HG02970 (cell line): Measurements from ENCODE around the gene HGFAC.

Experiments
- ATAC-seq: cut with Tn5 transposase; IDR thresholded peaks from one replicate; pipeline ENCODE4 v1.9.1; 2021; ENCODE audit warnings: mild to moderate bottlenecking, moderate library complexity, moderate number of reproducible peaks; ENCODE audit not compliant: unreplicated experiment, low FRiP score

HGFAC gene

DNA sequence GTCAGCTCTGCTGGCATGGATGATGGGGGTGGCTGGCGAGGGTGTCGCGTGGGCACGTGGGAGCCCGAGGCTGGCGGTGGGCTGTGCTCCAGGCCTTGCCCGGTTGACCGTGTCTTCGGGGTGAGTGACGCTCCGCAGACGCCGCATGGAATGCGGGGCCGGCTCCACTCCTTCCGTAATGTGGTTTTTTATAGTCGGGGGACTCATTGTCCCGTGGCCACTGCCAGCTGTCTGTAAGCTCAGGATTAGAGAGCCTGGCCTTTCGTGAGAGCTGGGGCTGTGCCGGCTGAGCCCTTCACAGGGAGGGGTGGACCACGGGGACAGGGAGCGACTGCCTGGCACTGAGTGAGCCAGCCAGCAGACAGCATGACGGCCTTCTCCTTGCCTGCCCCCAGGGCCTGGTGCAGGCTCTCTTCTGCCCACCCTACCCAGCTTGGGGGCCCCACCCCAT lies 41.7 kb downstream of the HGFAC start:
- no peak for ATAC-seq

- no peak for ATAC-seq
Measured at GRCh38 chr4:3484057-3484973, 42.5 kb downstream of the HGFAC start.

- ATAC-seq = no peak
Measured at GRCh38 chr4:3485011-3485791, 43.4 kb downstream of the HGFAC start.

DNA sequence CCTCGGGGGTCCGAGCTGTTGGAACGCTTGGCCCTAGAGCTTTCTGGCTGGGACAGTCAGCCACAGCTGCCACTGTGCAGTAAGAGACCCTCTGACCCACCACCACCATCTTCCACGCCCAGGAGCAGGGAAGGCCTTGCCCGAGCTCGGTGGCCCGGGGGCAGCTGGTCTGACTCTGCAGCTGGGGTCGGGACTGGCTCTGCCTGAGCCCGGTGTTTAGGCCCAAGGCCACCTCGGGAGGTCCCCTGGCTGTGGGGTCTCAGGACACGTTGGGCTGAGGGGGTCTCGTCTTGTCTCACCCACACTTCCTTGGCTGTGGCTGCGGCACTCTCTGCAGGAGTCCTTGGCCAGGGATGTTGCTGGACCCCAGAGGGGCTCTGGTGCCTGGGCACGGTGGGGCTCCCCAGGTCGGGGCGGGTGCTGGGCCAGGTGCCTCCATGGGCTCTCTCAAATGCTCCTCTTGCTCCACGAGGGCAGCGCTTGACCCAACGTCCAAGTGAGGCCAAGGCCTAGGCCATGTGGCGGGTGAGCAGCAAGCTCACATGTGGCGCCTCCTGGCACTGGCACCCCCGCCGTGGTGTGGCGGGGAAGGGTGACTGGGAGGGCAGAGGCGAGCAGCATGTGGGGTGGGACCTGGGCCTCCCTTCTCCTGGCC lies 44.2 kb downstream of the HGFAC start:
- no peak for ATAC-seq

DNA sequence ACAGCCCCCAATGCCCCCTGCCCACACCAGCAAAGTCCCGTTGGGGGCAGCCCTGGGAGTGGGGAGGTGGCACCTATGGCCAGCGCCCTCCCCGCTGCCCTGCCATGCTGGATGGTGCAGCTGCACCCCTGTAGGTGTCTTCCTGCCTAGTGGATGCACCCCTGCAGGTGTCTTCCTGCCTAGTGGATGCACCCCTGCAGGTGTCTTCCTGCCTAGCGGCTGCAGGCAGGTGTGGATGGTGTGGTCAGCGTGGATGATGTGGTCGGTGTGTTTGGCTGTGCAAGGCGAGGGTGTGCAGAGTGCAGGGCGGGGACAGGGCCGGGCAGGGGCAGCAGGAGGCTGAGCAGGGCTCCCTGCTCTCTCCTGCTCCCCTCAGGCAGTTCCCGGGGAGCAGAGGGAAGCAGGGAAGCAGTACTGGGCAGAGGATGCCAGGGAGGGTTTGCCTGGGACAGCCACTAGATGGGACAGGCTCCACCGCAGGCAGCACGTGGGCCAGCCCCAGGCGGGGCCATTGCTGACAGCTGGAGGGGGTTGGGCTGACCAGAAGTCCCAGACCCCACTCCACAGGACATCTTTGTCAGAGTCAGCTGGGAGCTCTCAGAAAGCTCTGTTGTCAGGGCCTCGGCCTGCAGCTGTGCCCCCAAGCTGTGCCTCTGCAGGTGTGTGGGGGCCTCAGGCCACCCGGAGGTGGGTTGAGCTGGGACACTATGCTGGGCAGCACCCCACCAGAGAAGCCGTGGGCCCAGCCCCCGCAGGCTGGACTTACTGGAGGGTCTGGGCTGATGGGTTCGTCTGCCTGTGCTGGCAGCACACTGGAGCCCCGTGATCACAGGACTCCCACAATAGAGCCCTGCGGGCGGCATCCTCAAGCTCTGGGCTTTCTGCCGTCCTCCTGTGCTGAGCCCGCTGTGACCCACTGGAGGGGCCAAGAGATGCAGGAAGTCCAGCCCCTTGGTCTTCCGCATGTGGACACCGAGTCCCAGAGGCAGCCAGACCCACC lies 45.1 kb downstream of the HGFAC start:
- no peak for ATAC-seq

DNA sequence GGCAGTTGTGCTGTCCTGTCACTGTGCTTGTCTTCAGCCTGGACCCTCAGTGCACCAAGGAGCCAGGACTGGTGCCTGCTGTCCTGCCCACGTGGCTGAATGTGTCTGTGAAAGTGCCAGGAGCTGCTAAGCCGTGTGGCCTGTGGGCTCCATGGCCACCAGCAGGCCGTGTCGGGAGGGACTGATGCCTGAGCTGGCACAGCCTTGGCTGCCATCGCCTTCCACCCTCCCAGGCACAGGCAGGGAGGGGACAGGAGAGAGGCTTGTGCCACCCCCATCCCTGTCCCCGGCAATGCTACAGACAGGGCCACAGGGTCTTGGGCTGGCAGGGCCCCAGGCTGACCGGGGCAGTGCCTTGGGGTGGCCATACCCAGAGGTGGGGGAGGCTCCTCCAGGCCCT lies 46.1 kb downstream of the HGFAC start:
- no peak for ATAC-seq

DNA sequence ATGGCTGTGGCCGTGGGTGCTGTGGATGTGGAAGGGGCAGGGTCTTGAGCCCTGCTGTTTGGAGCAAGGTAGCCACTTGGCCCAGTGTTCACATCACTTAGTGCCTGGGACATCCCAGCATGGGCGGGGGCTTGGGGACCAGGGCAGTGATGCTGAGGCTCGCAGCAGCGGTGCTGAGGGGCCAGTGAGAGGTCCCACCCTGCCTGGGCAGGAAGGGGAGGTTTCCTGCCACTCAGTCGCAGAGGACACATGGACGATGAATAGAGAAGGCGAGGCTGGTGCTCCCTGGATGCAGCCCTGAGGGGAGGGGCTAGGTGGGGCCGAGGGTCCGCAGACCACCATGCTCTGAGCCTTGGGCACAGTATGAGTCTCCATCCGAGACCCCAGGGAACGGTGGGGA lies 47.1 kb downstream of the HGFAC start:
- ATAC-seq = no peak

DNA sequence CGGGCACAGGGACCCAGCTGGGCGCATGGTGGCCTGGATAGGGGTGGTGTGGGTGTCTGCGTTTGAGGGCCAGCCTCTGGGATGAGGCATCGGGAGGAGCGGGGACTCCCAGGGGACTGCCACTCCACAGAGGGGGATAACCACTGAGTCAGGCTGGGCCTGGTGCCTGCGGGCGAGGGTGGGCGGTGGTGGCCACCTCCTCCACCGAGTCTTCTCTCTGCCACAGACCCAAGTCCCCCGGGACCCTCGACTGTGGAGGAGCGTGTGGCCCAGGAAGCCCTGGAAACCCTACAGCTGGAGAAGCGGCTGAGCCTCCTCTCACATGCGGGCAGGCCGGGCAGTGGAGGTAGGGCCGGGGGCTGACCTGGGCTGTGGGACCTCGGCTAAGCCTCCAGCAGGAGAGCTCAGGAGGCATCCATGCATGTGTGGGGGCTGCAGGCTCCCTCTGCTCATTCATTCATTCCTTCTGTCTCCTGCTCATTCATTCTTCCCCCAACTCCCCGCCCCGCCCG lies 47.7 kb downstream of the HGFAC start:
- ATAC-seq = no peak

DNA sequence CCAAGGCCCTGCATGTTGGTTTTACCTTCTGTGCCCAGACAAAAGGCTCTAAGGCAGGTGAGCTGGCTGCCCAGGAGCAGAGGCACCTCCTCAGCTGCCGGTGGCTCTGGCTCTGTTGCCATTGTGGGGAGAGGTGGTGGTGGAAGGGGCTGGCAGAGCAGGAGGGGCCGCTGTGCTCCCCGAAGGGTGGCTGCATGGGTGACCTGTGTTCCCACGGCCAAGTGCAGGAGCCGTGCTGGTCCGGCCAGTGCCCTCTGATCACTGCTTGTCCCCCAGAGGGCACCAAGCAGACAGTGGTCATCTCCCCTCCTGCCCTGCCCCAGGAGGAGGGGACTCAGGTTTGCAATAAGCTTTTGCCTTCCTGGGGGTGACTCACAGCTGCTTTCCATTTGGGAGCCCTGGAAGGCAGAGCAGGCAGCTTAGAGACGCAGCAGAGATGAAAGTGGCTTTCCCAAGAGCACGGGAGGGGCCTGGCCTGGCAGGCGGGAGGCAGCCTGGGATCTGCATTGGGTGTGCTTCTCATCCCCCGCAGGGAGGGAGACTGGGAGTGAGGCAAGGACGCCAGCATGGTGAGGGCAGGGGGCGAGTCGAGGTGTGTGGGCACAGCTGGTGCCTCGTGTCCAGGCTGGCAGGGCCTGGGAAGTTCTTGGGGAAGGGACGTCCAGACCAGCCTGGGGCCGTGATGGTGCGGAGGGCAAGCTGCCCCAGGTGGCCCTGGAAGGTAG lies 50.1 kb downstream of the HGFAC start:
- no peak for ATAC-seq

DNA sequence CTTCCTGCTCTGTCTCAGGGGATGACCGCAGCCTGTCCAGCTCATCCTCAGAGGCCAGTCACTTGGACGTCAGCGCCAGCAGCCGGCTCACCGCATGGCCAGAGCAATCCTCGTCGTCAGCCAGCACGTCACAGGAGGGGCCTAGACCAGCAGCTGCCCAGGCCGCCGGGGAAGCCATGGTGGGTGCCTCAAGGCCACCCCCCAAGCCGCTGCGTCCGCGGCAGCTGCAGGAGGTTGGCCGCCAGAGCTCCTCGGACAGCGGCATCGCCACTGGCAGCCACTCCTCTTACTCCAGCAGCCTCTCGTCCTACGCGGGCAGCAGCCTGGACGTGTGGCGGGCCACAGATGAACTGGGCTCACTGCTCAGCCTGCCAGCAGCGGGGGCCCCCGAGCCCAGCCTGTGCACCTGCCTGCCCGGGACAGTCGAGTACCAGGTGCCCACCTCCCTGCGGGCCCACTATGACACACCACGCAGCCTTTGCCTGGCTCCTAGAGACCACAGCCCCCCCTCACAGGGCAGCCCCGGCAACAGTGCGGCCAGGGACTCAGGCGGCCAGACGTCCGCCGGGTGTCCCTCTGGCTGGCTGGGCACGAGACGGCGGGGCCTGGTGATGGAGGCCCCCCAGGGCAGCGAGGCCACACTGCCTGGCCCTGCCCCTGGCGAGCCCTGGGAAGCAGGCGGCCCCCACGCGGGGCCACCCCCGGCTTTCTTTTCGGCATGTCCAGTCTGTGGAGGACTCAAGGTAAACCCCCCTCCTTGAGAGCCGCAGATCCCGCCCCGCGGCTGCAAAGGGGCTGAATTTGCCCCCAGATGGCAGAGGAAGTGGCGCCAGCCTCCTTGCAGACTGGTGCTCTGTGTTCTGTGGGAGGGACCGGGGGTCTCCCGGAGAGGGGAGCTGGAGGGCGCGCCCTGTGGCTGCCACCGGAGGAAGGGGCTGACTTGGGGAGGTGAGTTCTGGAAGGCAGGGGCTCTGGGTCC lies 51.3 kb downstream of the HGFAC start:
- no peak for ATAC-seq

- ATAC-seq = no peak
Measured at GRCh38 chr4:3493720-3494461, 52.1 kb downstream of the HGFAC start.

DNA sequence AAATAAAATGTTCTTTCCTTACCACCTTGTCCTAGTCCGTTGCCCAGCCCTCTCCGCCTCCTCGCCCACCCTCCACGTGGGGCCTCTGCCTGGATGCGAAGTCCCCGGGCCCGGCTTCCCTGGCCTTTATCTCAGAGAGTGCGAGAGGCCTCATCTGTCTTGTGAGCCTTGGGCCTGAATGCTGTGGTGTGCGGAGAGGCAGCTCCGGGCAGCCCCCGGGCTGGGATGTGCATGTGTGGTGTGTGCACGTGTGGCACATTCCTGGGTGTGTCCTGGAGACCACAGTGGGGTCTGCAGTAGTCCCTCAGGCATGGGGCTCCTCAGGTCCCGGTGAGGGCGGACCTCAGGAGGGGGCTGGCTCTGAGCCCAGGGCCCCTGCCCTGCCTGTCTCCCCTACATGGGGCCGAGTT lies 52.7 kb downstream of the HGFAC start:
- ATAC-seq = no peak

GRCh38 chr4:3495204-3495975 lies 53.6 kb downstream of the HGFAC start:
- no peak for ATAC-seq

GRCh38 chr4:3496021-3496420 lies 54.3 kb downstream of the HGFAC start:
- ATAC-seq = no peak

- no peak for ATAC-seq
Measured at GRCh38 chr4:3497095-3497494, 55.3 kb downstream of the HGFAC start.
